Fibroblast of pulmonary artery (primary cell): Measurements from ENCODE around the gene KIAA0232.

Experiments
- DNase-seq: peaks from one replicate; pipeline ENCODE4 v3.0.0-alpha.2; 2010; ENCODE audit warnings: low read depth
- H3K4me3 ChIP-seq: replicated peaks from 2 replicates; pipeline ENCODE4 v1.5.1; 2011; ENCODE audit warnings: low read depth, mild to moderate bottlenecking, control low read depth, low read length, moderate library complexity
- CTCF ChIP-seq: IDR thresholded peaks from 2 replicates; pipeline ENCODE4 v1.5.1; 2011; ENCODE audit warnings: mild to moderate bottlenecking, control low read depth, low read length, inconsistent platforms; ENCODE audit errors: missing control alignments

Gene KIAA0232

GRCh38 chr4:6881908-6882307 is 99.4 kb downstream of the KIAA0232 start:
- H3K4me3 ChIP-seq = no peak overlapping the region
- no peak for TF ChIP-seq CTCF
- DNase-seq = no peak

GRCh38 chr4:6884341-6884870 is 101.9 kb downstream of the KIAA0232 start:
- no peak for TF ChIP-seq CTCF
- no peak overlapping the region for H3K4me3 ChIP-seq
- DNase-seq = no peak

GRCh38 chr4:6885953-6886557 is 103.5 kb downstream of the KIAA0232 start:
- no peak overlapping the region for H3K4me3 ChIP-seq
- TF ChIP-seq CTCF = peak; percentile 29
- DNase-seq = peak; percentile 52

- H3K4me3 ChIP-seq = no peak overlapping the region
- TF ChIP-seq CTCF = no peak
- DNase-seq = no peak
Measured at GRCh38 chr4:6886886-6887285, 104.4 kb downstream of the KIAA0232 start.

- TF ChIP-seq CTCF = no peak
- DNase-seq = no peak
- H3K4me3 ChIP-seq = no peak overlapping the region
Measured at GRCh38 chr4:6887591-6888371, 105.3 kb downstream of the KIAA0232 start.

- H3K4me3 ChIP-seq = no peak overlapping the region
- DNase-seq = no peak
- TF ChIP-seq CTCF = no peak
Measured at GRCh38 chr4:6888506-6889071, 106.1 kb downstream of the KIAA0232 start.
